ENCODE measurements around the gene KRTAP5-6.

The KRTAP5-6 gene

DNA sequence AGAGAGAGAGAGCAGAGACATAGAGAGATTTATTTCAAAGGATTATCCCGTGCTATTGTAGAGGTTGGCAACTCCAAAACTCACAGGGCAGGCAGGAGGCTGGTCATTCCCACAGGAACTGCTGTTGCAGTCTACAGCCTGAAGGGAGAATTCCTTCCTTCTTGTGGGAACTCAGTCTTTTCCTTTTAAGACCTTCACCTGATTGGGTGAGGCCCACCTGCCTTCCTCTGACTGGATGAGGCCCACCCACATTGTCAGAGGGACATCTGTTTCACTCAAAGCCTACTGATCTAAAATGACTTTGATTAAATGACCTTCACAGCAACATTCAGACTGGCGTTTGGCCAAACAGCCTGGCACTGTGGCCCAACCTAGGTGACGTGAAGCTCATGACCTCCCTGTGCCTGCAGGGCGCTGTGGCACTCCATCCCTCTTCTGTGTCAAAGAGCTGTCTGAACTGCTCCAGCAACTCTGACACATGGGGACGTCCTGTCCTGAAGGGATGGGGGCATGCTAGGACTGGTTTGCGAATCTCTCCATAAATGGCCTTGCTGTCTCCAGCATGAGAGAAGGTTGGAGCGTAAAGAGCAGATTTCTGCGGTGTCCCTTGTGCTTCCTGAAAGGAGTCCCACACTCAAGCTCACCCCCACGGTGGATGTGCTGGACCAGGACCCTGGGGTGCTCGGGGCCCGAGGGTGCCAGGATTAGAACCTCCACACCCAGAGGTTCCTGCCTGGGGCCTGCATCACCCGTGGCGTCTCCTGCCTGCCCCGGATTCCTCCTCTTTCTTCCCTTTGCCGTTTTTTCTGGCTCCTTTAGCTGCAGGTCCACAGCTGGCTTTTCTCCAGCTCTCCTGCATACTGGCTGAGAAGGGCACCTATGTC is 46.7 kb upstream of the KRTAP5-6 start:
- no peak overlapping the region for H3K4me2 ChIP-seq
- H3K36me3 ChIP-seq (ENCODE audit: insufficient read depth): no peaks in the 10 kb centered on the region

DNA sequence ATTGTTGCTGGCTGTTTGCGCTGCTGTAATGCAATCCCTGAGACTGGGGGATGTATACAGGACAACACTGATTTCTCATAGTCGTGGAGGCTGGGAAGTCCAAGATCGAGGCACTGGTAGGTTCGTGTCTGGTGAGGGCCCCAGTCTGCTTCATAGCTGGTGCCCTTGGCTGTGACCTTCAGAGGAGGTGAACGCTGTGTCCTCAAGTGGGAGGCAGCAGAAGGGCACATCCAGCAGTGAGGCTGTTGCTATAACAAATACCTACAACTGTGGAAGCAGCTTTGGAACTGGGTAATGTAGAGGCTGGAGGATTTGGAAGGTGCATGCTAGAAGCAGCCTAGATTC is 46.1 kb upstream of the KRTAP5-6 start:
- no peak overlapping the region for H3K4me3 ChIP-seq (IDR thresholded peaks at IDR 0.05; ENCODE audit: insufficient read depth, low read depth, low read length)

More for the DNA sequence above, 46.7 kb upstream of the KRTAP5-6 start:
- H4K20me1 ChIP-seq (ENCODE audit: insufficient read depth): no peaks in the 10 kb centered on the region
- peaks cover 92% of the 10 kb centered on the region for H3K27me3 ChIP-seq (ENCODE audit: insufficient read depth, low read depth)
- H3K27ac ChIP-seq: no peak overlapping the region
- H3K79me2 ChIP-seq (ENCODE audit: insufficient read depth, low read depth): no peaks in the 10 kb centered on the region
- TF ChIP-seq, protein P1, sequence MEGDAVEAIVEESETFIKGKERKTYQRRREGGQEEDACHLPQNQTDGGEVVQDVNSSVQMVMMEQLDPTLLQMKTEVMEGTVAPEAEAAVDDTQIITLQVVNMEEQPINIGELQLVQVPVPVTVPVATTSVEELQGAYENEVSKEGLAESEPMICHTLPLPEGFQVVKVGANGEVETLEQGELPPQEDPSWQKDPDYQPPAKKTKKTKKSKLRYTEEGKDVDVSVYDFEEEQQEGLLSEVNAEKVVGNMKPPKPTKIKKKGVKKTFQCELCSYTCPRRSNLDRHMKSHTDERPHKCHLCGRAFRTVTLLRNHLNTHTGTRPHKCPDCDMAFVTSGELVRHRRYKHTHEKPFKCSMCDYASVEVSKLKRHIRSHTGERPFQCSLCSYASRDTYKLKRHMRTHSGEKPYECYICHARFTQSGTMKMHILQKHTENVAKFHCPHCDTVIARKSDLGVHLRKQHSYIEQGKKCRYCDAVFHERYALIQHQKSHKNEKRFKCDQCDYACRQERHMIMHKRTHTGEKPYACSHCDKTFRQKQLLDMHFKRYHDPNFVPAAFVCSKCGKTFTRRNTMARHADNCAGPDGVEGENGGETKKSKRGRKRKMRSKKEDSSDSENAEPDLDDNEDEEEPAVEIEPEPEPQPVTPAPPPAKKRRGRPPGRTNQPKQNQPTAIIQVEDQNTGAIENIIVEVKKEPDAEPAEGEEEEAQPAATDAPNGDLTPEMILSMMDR (conservative IDR thresholded peaks at IDR 0.05; ENCODE audit: low read depth, low read length): no peak
- no peak overlapping the region for H3K4me3 ChIP-seq (IDR thresholded peaks at IDR 0.05; ENCODE audit: insufficient read depth, low read depth, low read length)
- H3K4me1 ChIP-seq (ENCODE audit: low read depth, poor library complexity, severe bottlenecking): no peaks in the 10 kb centered on the region
- no peak overlapping the region for H2AFZ ChIP-seq (ENCODE audit: low read depth)
- no peak overlapping the region for H3K9ac ChIP-seq

DNA sequence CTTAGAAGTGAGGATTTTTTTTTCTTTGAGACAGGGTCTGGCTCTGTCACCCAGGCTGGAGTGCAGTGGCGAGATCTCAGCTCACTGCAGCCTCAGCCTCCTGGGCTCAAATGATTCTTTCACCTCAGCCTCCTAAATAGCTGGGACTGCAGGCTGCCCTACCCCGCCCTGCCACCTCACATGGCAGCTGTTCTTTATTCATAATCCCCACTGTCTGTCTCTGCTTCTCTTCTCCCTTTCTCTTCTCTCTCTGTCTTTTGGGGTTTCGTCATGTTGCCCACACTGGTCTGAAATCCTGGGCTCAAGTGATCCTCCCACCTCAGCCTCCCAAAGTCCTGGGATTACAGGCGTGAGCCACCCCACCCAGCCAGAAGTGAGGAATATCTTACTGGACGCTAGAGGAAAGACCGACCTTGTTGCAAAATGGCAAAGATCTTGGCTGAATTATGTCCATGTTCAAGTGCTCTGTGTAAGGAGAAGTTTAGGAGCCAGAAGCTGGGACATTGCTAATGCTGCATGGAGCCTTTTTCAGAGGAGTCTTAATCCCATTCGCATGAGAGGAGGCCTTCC is 45.5 kb upstream of the KRTAP5-6 start:
- no peak overlapping the region for H2AFZ ChIP-seq (ENCODE audit: low read depth)
- H3K36me3 ChIP-seq (ENCODE audit: insufficient read depth): no peaks in the 10 kb centered on the region
- no peak overlapping the region for H3K9ac ChIP-seq
- no peak overlapping the region for H3K4me2 ChIP-seq
- TF ChIP-seq, protein P1 (conservative IDR thresholded peaks at IDR 0.05; ENCODE audit: low read depth, low read length): no peak
- no peaks in the 10 kb centered on the region for H3K4me1 ChIP-seq (ENCODE audit: low read depth, poor library complexity, severe bottlenecking)
- no peaks in the 10 kb centered on the region for H4K20me1 ChIP-seq (ENCODE audit: insufficient read depth)
- no peak overlapping the region for H3K4me3 ChIP-seq (IDR thresholded peaks at IDR 0.05; ENCODE audit: insufficient read depth, low read depth, low read length)
- H3K79me2 ChIP-seq (ENCODE audit: insufficient read depth, low read depth): no peaks in the 10 kb centered on the region
- H3K27me3 ChIP-seq (ENCODE audit: insufficient read depth, low read depth): peaks cover 93% of the 10 kb centered on the region
- H3K27ac ChIP-seq: no peak overlapping the region

More for the DNA sequence above, 46.1 kb upstream of the KRTAP5-6 start:
- H3K27me3 ChIP-seq (ENCODE audit: insufficient read depth, low read depth): peaks cover 92% of the 10 kb centered on the region
- H3K9ac ChIP-seq: no peak overlapping the region
- no peaks in the 10 kb centered on the region for H4K20me1 ChIP-seq (ENCODE audit: insufficient read depth)
- TF ChIP-seq, protein P1 (conservative IDR thresholded peaks at IDR 0.05; ENCODE audit: low read depth, low read length): no peak
- no peak overlapping the region for H2AFZ ChIP-seq (ENCODE audit: low read depth)
- H3K4me2 ChIP-seq: no peak overlapping the region
- no peak overlapping the region for H3K27ac ChIP-seq
- no peaks in the 10 kb centered on the region for H3K79me2 ChIP-seq (ENCODE audit: insufficient read depth, low read depth)
- H3K4me1 ChIP-seq (ENCODE audit: low read depth, poor library complexity, severe bottlenecking): no peaks in the 10 kb centered on the region
- no peaks in the 10 kb centered on the region for H3K36me3 ChIP-seq (ENCODE audit: insufficient read depth)

DNA sequence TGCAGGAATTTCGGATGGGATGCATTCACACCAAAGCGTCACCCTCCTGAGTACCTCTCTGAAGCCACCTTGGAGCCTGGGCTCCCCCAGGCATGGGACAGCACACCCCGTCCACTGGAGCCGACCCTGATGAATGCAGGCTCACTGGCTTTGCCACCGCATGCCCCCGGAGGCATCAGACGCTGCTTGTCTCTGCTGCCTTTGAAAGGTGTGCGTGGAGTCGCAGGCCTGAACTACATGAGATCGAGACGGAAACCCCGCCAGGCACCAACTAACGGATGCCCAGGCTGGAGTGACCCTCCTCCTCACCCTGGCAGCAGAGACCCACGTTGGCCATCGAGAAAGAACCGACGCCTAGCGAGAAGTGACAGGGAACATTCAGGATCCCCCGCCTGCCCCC is 45.0 kb upstream of the KRTAP5-6 start:
- no peaks in the 10 kb centered on the region for H3K4me1 ChIP-seq (ENCODE audit: low read depth, poor library complexity, severe bottlenecking)
- no peak overlapping the region for H3K9ac ChIP-seq
- peaks cover 91% of the 10 kb centered on the region for H3K27me3 ChIP-seq (ENCODE audit: insufficient read depth, low read depth)
- H4K20me1 ChIP-seq (ENCODE audit: insufficient read depth): no peaks in the 10 kb centered on the region
- no peak overlapping the region for H3K4me2 ChIP-seq
- H3K27ac ChIP-seq: no peak overlapping the region
- H3K4me3 ChIP-seq (IDR thresholded peaks at IDR 0.05; ENCODE audit: insufficient read depth, low read depth, low read length): no peak overlapping the region
- TF ChIP-seq, protein P1 (conservative IDR thresholded peaks at IDR 0.05; ENCODE audit: low read depth, low read length): no peak
- no peaks in the 10 kb centered on the region for H3K36me3 ChIP-seq (ENCODE audit: insufficient read depth)
- H2AFZ ChIP-seq (ENCODE audit: low read depth): no peak overlapping the region
- no peaks in the 10 kb centered on the region for H3K79me2 ChIP-seq (ENCODE audit: insufficient read depth, low read depth)

All from KMS-11 (cell line).